Kasumi-1 (cell line): ENCODE measurements around the gene ANKRD13A.

ENCODE experiments used
- DNase-seq, 2 experiments: peaks; one replicate each; lab custom pipeline; 2025; lab: John Stamatoyannopoulos, UW

Gene ANKRD13A

DNA sequence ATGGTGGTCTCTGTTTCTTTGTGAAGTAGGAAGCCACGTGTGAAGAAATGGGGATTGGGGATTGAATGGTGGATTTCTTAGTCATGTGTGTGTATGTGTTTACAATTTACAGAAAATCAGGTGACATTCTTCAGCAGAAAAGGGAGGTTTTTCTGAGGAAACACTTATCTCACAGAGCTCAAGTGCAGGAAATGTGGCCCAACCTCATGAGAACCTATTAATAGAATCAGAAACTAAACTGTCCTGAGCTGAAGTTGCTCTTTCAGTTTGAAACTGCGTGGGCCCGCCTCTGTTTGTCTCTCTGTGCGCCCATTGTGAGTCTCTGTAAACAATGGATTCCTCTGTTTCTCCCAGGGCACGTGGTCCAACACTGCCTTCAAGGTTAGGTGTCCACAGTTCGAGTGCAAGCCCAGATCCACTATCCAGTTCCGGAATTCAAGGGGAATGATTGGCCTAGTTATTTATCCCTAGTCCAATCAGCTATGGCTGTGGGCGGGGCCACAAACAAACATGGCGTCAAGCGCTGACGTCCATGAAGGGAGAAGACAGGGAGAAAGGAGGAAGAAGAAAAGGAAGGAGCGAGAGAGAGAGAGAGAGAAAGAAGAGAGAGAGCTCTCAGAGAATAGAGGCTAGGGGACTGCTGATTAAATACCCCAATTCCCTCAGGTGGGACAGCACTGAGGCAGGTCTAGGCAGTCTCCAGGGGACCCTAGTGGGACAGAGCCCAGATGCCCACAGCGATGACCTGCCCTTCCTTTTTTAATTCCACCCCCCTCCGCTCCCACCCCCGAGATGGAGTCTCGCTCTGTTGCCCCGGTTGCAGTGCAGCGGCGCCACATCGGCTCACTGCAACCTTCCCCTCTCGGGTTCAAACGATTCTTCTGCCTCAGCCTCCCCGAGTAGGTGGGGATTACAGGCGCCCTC, 80.5 kb downstream of the ANKRD13A start:
- peak; percentile 55 to 56 for DNase-seq

GRCh38 chr12:110080410-110080809, 81.2 kb downstream of the ANKRD13A start:
- no peak for DNase-seq

- no peak for DNase-seq
Observed at GRCh38 chr12:110084314-110085015, 85.2 kb downstream of the ANKRD13A start.

- peak; percentile 12 to 13 for DNase-seq
Observed at GRCh38 chr12:110088216-110088615, 89.0 kb downstream of the ANKRD13A start.

DNA sequence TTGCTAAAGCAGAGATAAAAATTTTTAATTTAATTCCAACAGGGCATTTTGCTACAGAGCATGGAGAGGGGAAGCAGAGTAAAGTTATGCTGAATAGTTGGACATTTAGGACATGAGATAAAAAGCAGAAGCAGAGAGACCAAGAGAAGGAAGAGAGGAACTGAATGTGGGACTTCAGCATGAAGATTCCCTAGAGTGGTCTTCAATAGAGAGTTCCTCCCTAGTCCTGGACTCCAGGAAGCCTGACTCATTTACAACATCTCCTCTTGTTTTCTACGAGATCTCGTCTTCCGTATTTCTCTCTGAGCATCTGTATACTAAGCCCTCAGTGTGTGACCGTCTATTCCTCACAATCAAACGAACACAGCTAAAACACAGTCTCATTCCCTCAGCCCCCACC, 89.7 kb downstream of the ANKRD13A start:
- DNase-seq = peak; percentile 49 to 59
